Stomach (tissue), 4 donors: ENCODE measurements around the gene P2RY8.

Source experiments
- CTCF ChIP-seq, 7 experiments: fragments of 450-650 bp in 4 of 7; fragments of 200-600 bp in 3 of 7; sonication (generic) in 3 of 7; IDR thresholded peaks; one replicate each; pipeline ENCODE4 v1.5.1; 2016 to 2019; ENCODE audit warnings: antibody characterized with exemption in 7 of 7, control low read depth in 2 of 7, mild to moderate bottlenecking in 1 of 7
- POLR2A ChIP-seq, 4 donors: fragments of 450-650 bp; IDR thresholded peaks; one replicate each; pipeline ENCODE4 v1.6.1; 2016; ENCODE audit warnings: antibody characterized with exemption in 4 of 4, control low read depth in 2 of 4, mild to moderate bottlenecking in 1 of 4, moderate library complexity in 1 of 4

- TF ChIP-seq CTCF (IDR thresholded peaks at IDR 0.05) (no peak), POLR2A (IDR thresholded peaks at IDR 0.05) (no peak)
Measured at GRCh38 chrX:1424147-1424851, 112.7 kb downstream of the P2RY8 start.
